HEK293 (cell line): ENCODE data around the gene C19orf38.
A peak's percentile ranks its signal among the peaks of the same experiment; 100 is the strongest.

Experiments used
- CTCF ChIA-PET: fragments of 350-600 bp; formaldehyde crosslinking; extraction: SDS; loops from one replicate; lab custom pipeline; 2021; ENCODE audit warnings: antibody characterized with exemption; lab: Yijun Ruan, JAX
- POLR2A ChIA-PET: fragments of 300-600 bp; formaldehyde crosslinking; extraction: SDS; loops from one replicate; lab custom pipeline; 2020; ENCODE audit warnings: antibody characterized with exemption, inconsistent platforms; lab: Yijun Ruan, JAX
- H3K27ac ChIP-seq: fragments of 200-500 bp; sonication (Bioruptor generic); 2 replicates; pipeline ENCODE4 v1.5.1; 2014; ENCODE audit warnings: low read depth, low read length, control low read depth, inconsistent platforms; ENCODE audit errors: extremely low read depth
- H3K36me3 ChIP-seq, 2 experiments: fragments of 200-500 bp in 1 of 2; sonication (Bioruptor generic) in 1 of 2; 1 replicate in 1 of 2; 2 replicates in 1 of 2; pipeline ENCODE4 v1.5.1; 2014 to 2017; ENCODE audit warnings: inconsistent platforms in 2 of 2, low read length in 2 of 2; ENCODE audit not compliant: control insufficient read depth in 2 of 2, insufficient read depth in 1 of 2
- H3K4me1 ChIP-seq: fragments of 200-500 bp; sonication (Bioruptor generic); 2 replicates; pipeline ENCODE4 v1.5.1; 2014; ENCODE audit warnings: mild to moderate bottlenecking, low read length, inconsistent platforms; ENCODE audit not compliant: control insufficient read depth, insufficient read depth
- H3K4me3 ChIP-seq: 2 replicates; pipeline ENCODE4 v1.5.1; 2011; ENCODE audit warnings: low read depth, mild to moderate bottlenecking, control low read depth, low read length, moderate library complexity
- H3K9me3 ChIP-seq: fragments of 200-500 bp; sonication (Bioruptor generic); 2 replicates; pipeline ENCODE4 v1.5.1; 2014; ENCODE audit warnings: low read depth, low read length, inconsistent platforms; ENCODE audit not compliant: control insufficient read depth, insufficient read depth
- BCL11B ChIP-seq: fragments of 450-650 bp; formaldehyde crosslinking; IDR thresholded peaks from 2 replicates; pipeline ENCODE4 v1.5.1; 2016; ENCODE audit warnings: low read depth, missing biosample characterization, missing genetic modification characterization
- EGR2 ChIP-seq: fragments of 450-650 bp; formaldehyde crosslinking; IDR thresholded peaks from 2 replicates; pipeline ENCODE4 v1.5.1; 2016; ENCODE audit warnings: low read depth, missing biosample characterization, missing genetic modification characterization
- KLF1 ChIP-seq: fragments of 450-650 bp; formaldehyde crosslinking; IDR thresholded peaks from 2 replicates; pipeline ENCODE4 v1.5.1; 2016; ENCODE audit warnings: missing biosample characterization, missing genetic modification characterization
- SP2 ChIP-seq: fragments of 450-650 bp; formaldehyde crosslinking; IDR thresholded peaks from 2 replicates; pipeline ENCODE4 v1.5.1; 2016; ENCODE audit warnings: missing biosample characterization, missing genetic modification characterization
- ZBTB1 ChIP-seq: fragments of 450-650 bp; formaldehyde crosslinking; IDR thresholded peaks from 2 replicates; pipeline ENCODE4 v1.5.1; 2016; ENCODE audit warnings: missing biosample characterization, missing genetic modification characterization
- ZEB2 ChIP-seq: fragments of 450-650 bp; formaldehyde crosslinking; IDR thresholded peaks from 2 replicates; pipeline ENCODE4 v1.5.1; 2016; ENCODE audit warnings: missing biosample characterization, missing genetic modification characterization
- ZNF16 ChIP-seq: fragments of 450-650 bp; formaldehyde crosslinking; IDR thresholded peaks from 2 replicates; pipeline ENCODE4 v1.5.1; 2016; ENCODE audit warnings: low read depth, missing biosample characterization, missing genetic modification characterization
- ZNF350 ChIP-seq: fragments of 450-650 bp; formaldehyde crosslinking; IDR thresholded peaks from 2 replicates; pipeline ENCODE4 v1.5.0; 2017; ENCODE audit warnings: missing biosample characterization, mild to moderate bottlenecking, missing genetic modification characterization
- ZNF426 ChIP-seq: fragments of 450-650 bp; formaldehyde crosslinking; IDR thresholded peaks from 2 replicates; pipeline ENCODE4 v1.5.1; 2017; ENCODE audit warnings: missing biosample characterization, missing genetic modification characterization, mild to moderate bottlenecking, inconsistent platforms, moderate library complexity
- ZNF664 ChIP-seq: fragments of 450-650 bp; formaldehyde crosslinking; IDR thresholded peaks from 2 replicates; pipeline ENCODE4 v1.5.1; 2016; ENCODE audit warnings: missing biosample characterization, missing genetic modification characterization
- ZSCAN16 ChIP-seq: fragments of 450-650 bp; formaldehyde crosslinking; IDR thresholded peaks from 2 replicates; pipeline ENCODE4 v1.5.1; 2016; ENCODE audit warnings: missing biosample characterization, missing genetic modification characterization
- TF ChIP-seq, protein P1 (sequence below): fragments of 450-650 bp; formaldehyde crosslinking; IDR thresholded peaks from 2 replicates; pipeline ENCODE4 v1.5.1; 2016; ENCODE audit warnings: missing biosample characterization, missing genetic modification characterization
- TF ChIP-seq, protein P2 (sequence below): fragments of 450-650 bp; formaldehyde crosslinking; IDR thresholded peaks from 2 replicates; pipeline ENCODE4 v1.5.1; 2016; ENCODE audit warnings: missing biosample characterization, missing genetic modification characterization
- TF ChIP-seq, protein P3 (sequence below): fragments of 450-650 bp; formaldehyde crosslinking; IDR thresholded peaks from 2 replicates; pipeline ENCODE4 v1.5.1; 2016; ENCODE audit warnings: missing biosample characterization, missing genetic modification characterization

Gene C19orf38

DNA sequence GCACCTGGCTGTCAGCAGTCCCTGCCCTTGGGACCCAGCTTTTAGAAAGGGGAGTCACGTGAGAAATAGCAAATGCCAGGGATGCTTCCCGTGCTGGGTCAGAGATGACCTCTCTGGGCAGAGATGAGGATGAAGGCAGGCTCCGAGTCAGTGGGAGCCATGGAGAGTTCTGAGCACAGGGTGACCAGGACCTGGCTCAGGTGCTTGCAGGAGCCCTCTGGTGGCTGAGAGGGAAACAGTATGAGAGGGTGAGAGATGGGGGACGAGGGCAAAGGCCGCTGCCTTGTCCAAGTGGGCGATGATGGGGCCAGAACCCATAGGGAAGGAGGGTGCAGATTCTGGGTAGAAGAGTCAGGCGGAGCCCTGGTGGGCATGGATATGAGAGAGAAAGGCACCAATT is 28.0 kb upstream of the C19orf38 start:
- H3K27ac ChIP-seq, result no peak overlapping the region
- TF ChIP-seq, protein P1, sequence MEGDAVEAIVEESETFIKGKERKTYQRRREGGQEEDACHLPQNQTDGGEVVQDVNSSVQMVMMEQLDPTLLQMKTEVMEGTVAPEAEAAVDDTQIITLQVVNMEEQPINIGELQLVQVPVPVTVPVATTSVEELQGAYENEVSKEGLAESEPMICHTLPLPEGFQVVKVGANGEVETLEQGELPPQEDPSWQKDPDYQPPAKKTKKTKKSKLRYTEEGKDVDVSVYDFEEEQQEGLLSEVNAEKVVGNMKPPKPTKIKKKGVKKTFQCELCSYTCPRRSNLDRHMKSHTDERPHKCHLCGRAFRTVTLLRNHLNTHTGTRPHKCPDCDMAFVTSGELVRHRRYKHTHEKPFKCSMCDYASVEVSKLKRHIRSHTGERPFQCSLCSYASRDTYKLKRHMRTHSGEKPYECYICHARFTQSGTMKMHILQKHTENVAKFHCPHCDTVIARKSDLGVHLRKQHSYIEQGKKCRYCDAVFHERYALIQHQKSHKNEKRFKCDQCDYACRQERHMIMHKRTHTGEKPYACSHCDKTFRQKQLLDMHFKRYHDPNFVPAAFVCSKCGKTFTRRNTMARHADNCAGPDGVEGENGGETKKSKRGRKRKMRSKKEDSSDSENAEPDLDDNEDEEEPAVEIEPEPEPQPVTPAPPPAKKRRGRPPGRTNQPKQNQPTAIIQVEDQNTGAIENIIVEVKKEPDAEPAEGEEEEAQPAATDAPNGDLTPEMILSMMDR (tag by site-specific recombination), result peak; percentile 14; the same call in 1 of the 2 replicates
- TF ChIP-seq, protein P2, sequence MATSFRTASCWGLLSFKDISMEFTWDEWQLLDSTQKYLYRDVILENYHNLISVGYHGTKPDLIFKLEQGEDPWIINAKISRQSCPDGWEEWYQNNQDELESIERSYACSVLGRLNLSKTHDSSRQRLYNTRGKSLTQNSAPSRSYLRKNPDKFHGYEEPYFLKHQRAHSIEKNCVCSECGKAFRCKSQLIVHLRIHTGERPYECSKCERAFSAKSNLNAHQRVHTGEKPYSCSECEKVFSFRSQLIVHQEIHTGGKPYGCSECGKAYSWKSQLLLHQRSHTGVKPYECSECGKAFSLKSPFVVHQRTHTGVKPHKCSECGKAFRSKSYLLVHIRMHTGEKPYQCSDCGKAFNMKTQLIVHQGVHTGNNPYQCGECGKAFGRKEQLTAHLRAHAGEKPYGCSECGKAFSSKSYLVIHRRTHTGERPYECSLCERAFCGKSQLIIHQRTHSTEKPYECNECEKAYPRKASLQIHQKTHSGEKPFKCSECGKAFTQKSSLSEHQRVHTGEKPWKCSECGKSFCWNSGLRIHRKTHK (tag by site-specific recombination), result no peak
- TF ChIP-seq EGR2 (tag by site-specific recombination) (no peak), ZEB2 (no peak), ZNF16 (tag by site-specific recombination) (peak; percentile 60; the same call in 1 of the 2 replicates), ZSCAN16 (no peak)
- H3K4me3 ChIP-seq, result no peak overlapping the region
- POLR2A ChIA-PET, result interaction anchor here (1.8 kb wide), 1 partner anchor 102 kb away, joined by 5 read pairs; the partner anchor contains the start of gene DNM2
- no peaks in the 10 kb centered on the region for H3K4me1 ChIP-seq
- H3K36me3 ChIP-seq, result peaks cover 17 to 69% of the 10 kb centered on the region in 2 experiments; a peak in 2 of 3 replicates
- H3K9me3 ChIP-seq, result no peaks in the 10 kb centered on the region
- CTCF ChIA-PET, result interaction anchor here (1.0 kb wide), 1 partner anchor 9 kb away, joined by 3 read pairs; no protein-coding TSS in a partner anchor

DNA sequence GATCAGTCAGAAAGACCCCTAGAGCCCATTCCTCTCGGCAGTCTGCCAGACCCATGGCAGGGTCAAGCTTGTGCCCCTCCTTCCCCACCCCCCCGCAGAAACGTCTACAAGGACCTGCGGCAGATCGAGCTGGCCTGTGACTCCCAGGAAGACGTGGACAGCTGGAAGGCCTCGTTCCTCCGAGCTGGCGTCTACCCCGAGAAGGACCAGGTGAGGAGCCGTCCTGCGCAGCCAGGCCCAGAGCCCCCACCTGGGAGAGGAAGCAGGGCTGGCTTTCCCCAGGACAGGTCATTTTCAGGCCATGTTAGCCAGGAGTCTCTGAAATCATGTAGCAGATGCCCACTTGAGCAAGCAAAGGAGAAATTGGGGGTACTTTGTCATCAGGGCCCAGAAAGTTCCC is 24.5 kb upstream of the C19orf38 start:
- H3K9me3 ChIP-seq, result no peaks in the 10 kb centered on the region
- H3K4me3 ChIP-seq, result no peak overlapping the region
- TF ChIP-seq ZNF426 (tag by site-specific recombination) (no peak), EGR2 (tag by site-specific recombination) (no peak), BCL11B (no peak), ZNF350 (tag by site-specific recombination) (no peak), KLF1 (tag by site-specific recombination) (no peak), ZSCAN16 (no peak), ZNF664 (no peak)
- TF ChIP-seq, protein P3, sequence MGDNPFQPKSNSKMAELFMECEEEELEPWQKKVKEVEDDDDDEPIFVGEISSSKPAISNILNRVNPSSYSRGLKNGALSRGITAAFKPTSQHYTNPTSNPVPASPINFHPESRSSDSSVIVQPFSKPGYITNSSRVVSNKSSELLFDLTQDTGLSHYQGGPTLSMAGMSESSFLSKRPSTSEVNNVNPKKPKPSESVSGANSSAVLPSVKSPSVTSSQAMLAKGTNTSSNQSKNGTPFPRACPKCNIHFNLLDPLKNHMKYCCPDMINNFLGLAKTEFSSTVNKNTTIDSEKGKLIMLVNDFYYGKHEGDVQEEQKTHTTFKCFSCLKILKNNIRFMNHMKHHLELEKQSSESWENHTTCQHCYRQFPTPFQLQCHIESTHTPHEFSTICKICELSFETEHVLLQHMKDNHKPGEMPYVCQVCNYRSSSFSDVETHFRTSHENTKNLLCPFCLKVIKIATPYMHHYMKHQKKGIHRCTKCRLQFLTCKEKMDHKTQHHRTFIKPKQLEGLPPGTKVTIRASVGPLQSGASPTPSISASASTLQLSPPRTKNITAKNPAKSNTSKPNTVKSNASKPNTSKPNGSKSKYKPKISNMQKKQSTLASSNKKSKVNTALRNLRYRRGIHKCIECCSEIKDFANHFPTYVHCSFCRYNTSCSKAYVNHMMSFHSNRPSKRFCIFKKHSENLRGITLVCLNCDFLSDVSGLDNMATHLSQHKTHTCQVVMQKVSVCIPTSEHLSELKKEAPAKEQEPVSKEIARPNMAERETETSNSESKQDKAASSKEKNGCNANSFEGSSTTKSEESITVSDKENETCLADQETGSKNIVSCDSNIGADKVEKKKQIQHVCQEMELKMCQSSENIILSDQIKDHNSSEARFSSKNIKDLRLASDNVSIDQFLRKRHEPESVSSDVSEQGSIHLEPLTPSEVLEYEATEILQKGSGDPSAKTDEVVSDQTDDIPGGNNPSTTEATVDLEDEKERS (tag by site-specific recombination), result no peak
- no peaks in the 10 kb centered on the region for H3K4me1 ChIP-seq
- peaks cover 24 to 70% of the 10 kb centered on the region in 2 experiments; a peak in 2 of 3 replicates for H3K36me3 ChIP-seq
- CTCF ChIA-PET, result no interaction called here
- H3K27ac ChIP-seq, result no peak overlapping the region
- POLR2A ChIA-PET, result no interaction called here

DNA sequence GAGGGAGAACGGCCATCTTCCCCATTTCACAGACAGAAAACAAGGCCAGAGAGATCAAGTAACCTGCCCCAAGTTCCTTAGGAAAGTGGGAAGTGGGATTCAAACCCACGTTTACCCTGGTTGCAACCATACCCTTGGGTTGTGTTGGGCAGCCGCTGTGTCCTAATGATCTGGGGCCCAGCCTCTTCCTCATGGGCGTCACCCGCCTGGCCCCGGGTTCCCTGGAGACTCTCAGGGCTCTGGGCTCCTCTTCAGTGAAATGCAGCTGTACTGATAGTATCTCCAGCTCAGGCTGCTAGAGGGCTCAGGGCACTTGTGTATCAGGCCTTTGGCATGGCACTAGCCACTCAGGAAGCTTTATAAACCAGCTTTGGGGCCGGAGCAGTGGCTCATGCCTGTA is 22.0 kb upstream of the C19orf38 start:
- Histone ChIP-seq H3K9me3 (no peaks in the 10 kb centered on the region), H3K36me3 (peaks cover 24 to 70% of the 10 kb centered on the region in 2 experiments; a peak in 2 of 3 replicates), H3K4me3 (no peak overlapping the region), H3K27ac (no peak overlapping the region), H3K4me1 (no peaks in the 10 kb centered on the region)
- CTCF ChIA-PET, result no interaction called here
- POLR2A ChIA-PET, result interaction anchor here (2.7 kb wide), 1 partner anchor 10 kb away, joined by 11 read pairs; the partner anchor contains the start of gene TMED1
- TF ChIP-seq SP2 (tag by site-specific recombination) (no peak), ZBTB1 (tag by site-specific recombination) (no peak)
